Measurements from ENCODE around the gene SLC12A8. TPM values are rescaled to one million over a fixed set of nuclear protein-coding genes. Genes with fewer than 3 reads are reported as not detected.

The SLC12A8 gene
- total and polyA plus RNA-seq, 10 of the 15 experiments (the other 5 are each of a cell fraction or from before 2014, with no cell fraction given): 2.5 to 71.6 (median 50.1) TPM

GRCh38 chr3:125116311-125117080, 96.1 kb downstream of the SLC12A8 start:
- H3K9ac ChIP-seq (ENCODE audit: control insufficient read depth, insufficient read depth, low read length): no peak overlapping the region

More at GRCh38 chr3:125116311-125117080, 96.1 kb downstream of the SLC12A8 start:
- ChIA-PET RAD21 (ENCODE audit: unreplicated experiment) (interaction anchor here (1.0 to 2.3 kb wide), 4 partner anchors 9 to 182 kb away, joined by 3 to 9 read pairs (median 4); partner anchors contain the start of gene MUC13), CTCF (interaction anchor here (0.6 to 1.6 kb wide), 5 partner anchors 9 to 322 kb away, joined by 3 to 4 read pairs (median 3); no protein-coding TSS in a partner anchor), POLR2A (interaction anchor here (1.2 to 1.4 kb wide), 2 partner anchors 9 to 14 kb away, joined by 3 to 7 read pairs; no protein-coding TSS in a partner anchor), SMC1A (ENCODE audit: uncharacterized antibody, unreplicated experiment) (interaction anchor here (0.6 to 9.0 kb wide), 10 partner anchors 8 to 183 kb away, joined by 3 to 127 read pairs (median 4); partner anchors contain the start of gene MUC13)
- no peak for FAIRE-seq
- Histone ChIP-seq H3K4me2 (ENCODE audit: control insufficient read depth, insufficient read depth) (peak overlapping the region; percentile 21; the same call in 1 of the 2 replicates), H3K36me3 (ENCODE audit: control insufficient read depth in 2 of 2, insufficient read depth in 2 of 2, low read length in 1 of 2) (no peaks in the 10 kb centered on the region), H3K9me3 (replicated peaks; ENCODE audit: control insufficient read depth, insufficient read depth, low read length) (no peaks in the 10 kb centered on the region), H3K4me1 (ENCODE audit: control insufficient read depth, insufficient read depth, low read length) (peaks cover 70% of the 10 kb centered on the region), H3K27me3 (replicated peaks in 1 of 2; ENCODE audit: control insufficient read depth in 2 of 2, insufficient read depth in 2 of 2, low read length in 1 of 2) (no peaks in the 10 kb centered on the region), H4K20me1 (ENCODE audit: control insufficient read depth, insufficient read depth) (no peaks in the 10 kb centered on the region), H3K4me3 (no peak overlapping the region), H2AFZ (ENCODE audit: control insufficient read depth, low read depth, low read length) (peak overlapping the region; percentile 5; the same call in 1 of the 2 replicates), H3K79me2 (ENCODE audit: control insufficient read depth, insufficient read depth, low read length) (peaks cover 9% of the 10 kb centered on the region), H3K27ac (ENCODE audit: control insufficient read depth, insufficient read depth) (peak overlapping the region; percentile 60)
- TF ChIP-seq BCL3 (IDR thresholded peaks at IDR 0.05; ENCODE audit: borderline replicate concordance, insufficient read depth, low read depth, low read length, poor library complexity, severe bottlenecking) (no peak), RFX5 (IDR thresholded peaks at IDR 0.05; ENCODE audit: low read depth, low read length) (no peak), E2F8 (IDR thresholded peaks at IDR 0.05; ENCODE audit: low read depth, partially characterized antibody) (no peak), BACH1 (IDR thresholded peaks at IDR 0.05; ENCODE audit: borderline replicate concordance) (no peak), EED (IDR thresholded peaks at IDR 0.05; ENCODE audit: low read depth) (no peak), FOXK2 (IDR thresholded peaks at IDR 0.05) (no peak), JUND (IDR thresholded peaks at IDR 0.05; ENCODE audit: low read depth, low read length) (no peak), SUPT20H (IDR thresholded peaks at IDR 0.05; ENCODE audit: borderline replicate concordance, control insufficient read depth, low read depth, low read length) (no peak), PAX8 (IDR thresholded peaks at IDR 0.05) (no peak), POLR2AphosphoS5 (IDR thresholded peaks at IDR 0.05; ENCODE audit: low read length) (no peak), SUZ12 (IDR thresholded peaks at IDR 0.05; ENCODE audit: unreplicated experiment) (no peak), NKRF (conservative IDR thresholded peaks at IDR 0.05) (no peak)
- 61% methylated on average over 6 of the region's 6 CpGs for WGBS (ENCODE audit: insufficient coverage, insufficient replicate concordance, low lambda C conversion rate, missing lambda C conversion rate)
- BruUV-seq (replicated peaks): no TSS peak
- intact Hi-C loops (cut with micrococcal nuclease; ENCODE audit: unreplicated experiment): no loop called here
- DNase-seq (ENCODE audit: low read depth, low spot score): no peak
- ATAC-seq: no peak
- in situ Hi-C loops (cut with MboI): no loop called here
